Bronchial epithelial cell (primary cell): ENCODE results near the gene ERCC3. TPM values are rescaled to one million over a fixed set of nuclear protein-coding genes. Genes with fewer than 3 reads are reported as not detected.
"Not testable (repeated sequence)": the region's sequence is repeated elsewhere in the genome, so short reads cannot be mapped to it uniquely, and the experiment has no call there.

Experiments used
- DNase-seq: peaks from one replicate; pipeline ENCODE4 v3.0.0-alpha.2; 2010; ENCODE audit warnings: low read depth
- FAIRE-seq: peaks from 2 replicates; lab custom pipeline; 2011; peaks lifted over from hg19 to GRCh38; lab: Jason Lieb, UNC
- H3K27me3 ChIP-seq: 2 replicates; pipeline ENCODE4 v1.5.1; 2011; ENCODE audit warnings: low read length; ENCODE audit not compliant: control insufficient read depth, insufficient read depth
- H3K36me3 ChIP-seq: 2 replicates; pipeline ENCODE4 v1.5.1; 2011; ENCODE audit warnings: low read length; ENCODE audit not compliant: control insufficient read depth, insufficient read depth
- H3K4me3 ChIP-seq: 2 replicates; pipeline ENCODE4 v1.5.1; 2011; ENCODE audit warnings: mild to moderate bottlenecking, low read depth, low read length, control low read depth
- CTCF ChIP-seq: IDR thresholded peaks from 2 replicates; pipeline ENCODE4 v1.5.1; 2011; ENCODE audit warnings: mild to moderate bottlenecking, moderate library complexity, low read length, control low read depth, inconsistent platforms; ENCODE audit not compliant: insufficient read depth, severe bottlenecking
- total RNA-seq: library from RNA; depleted of rRNA; stranded (reverse); fragments of >200 nt; gene quantifications from 2 replicates; pipeline ENCODE4 v1.2.1, GENCODE V29; 2014

The ERCC3 gene
- total RNA-seq, 1 donor from 2014 or later, result 32.4 TPM

- DNase-seq (no peak), FAIRE-seq (no peak)
- Histone ChIP-seq H3K27me3 (peaks cover 2% of the 10 kb centered on the region), H3K4me3 (peak overlapping the region; percentile 44), H3K36me3 (no peaks in the 10 kb centered on the region)
- TF ChIP-seq CTCF, result no peak
Observed at GRCh38 chr2:127218812-127219170, 75.2 kb downstream of the ERCC3 start.

GRCh38 chr2:127217470-127218325, 76.2 kb downstream of the ERCC3 start:
- Histone ChIP-seq H3K4me3 (no peak overlapping the region), H3K36me3 (no peaks in the 10 kb centered on the region), H3K27me3 (peaks cover 2% of the 10 kb centered on the region)
- FAIRE-seq, result no peak
- peak; percentile 94 for DNase-seq
- no peak for TF ChIP-seq CTCF

- H3K27me3 ChIP-seq, result peaks cover 2% of the 10 kb centered on the region
- H3K4me3 ChIP-seq, result no peak overlapping the region
- no peak for TF ChIP-seq CTCF
- DNase-seq (no peak), FAIRE-seq (no peak)
- H3K36me3 ChIP-seq, result no peaks in the 10 kb centered on the region
Observed at GRCh38 chr2:127216593-127216992, 77.4 kb downstream of the ERCC3 start.

- DNase-seq, result peak; percentile 50
- H3K4me3 ChIP-seq, result no peak overlapping the region
Observed at GRCh38 chr2:127216095-127216494, 77.8 kb downstream of the ERCC3 start.

GRCh38 chr2:127214201-127214600, 79.7 kb downstream of the ERCC3 start:
- not testable (repeated sequence) for H3K4me3 ChIP-seq, DNase-seq, H3K27me3 ChIP-seq, H3K36me3 ChIP-seq, FAIRE-seq

More at GRCh38 chr2:127216095-127216494, 77.8 kb downstream of the ERCC3 start:
- Histone ChIP-seq H3K36me3 (no peaks in the 10 kb centered on the region), H3K27me3 (peaks cover 2% of the 10 kb centered on the region)
- no peak for TF ChIP-seq CTCF
- FAIRE-seq, result no peak

- no peak for FAIRE-seq
- no peak for DNase-seq
- no peaks in the 10 kb centered on the region for H3K36me3 ChIP-seq
Observed at GRCh38 chr2:127208313-127208712, 85.6 kb downstream of the ERCC3 start.

More at GRCh38 chr2:127208313-127208712, 85.6 kb downstream of the ERCC3 start:
- Histone ChIP-seq H3K4me3 (no peak overlapping the region), H3K27me3 (no peaks in the 10 kb centered on the region)
- no peak for TF ChIP-seq CTCF

Other genes with a start within 250 kb of the ERCC3 start
- gene BIN1, start 187.0 kb downstream of the ERCC3 start, total RNA-seq, result 11.8 and 13.8 TPM in 2 replicates
- 0.26 and 0.38 TPM in 2 replicates for gene CYP27C1, start 73.8 kb downstream of the ERCC3 start, total RNA-seq
- gene MAP3K2, start 93.8 kb upstream of the ERCC3 start, total RNA-seq, result 24.1 and 27.9 TPM in 2 replicates
- 0.26 TPM in 1 of 2 replicates, not detected in the other for gene PROC, start 124.3 kb upstream of the ERCC3 start, total RNA-seq
- 40.8 and 51.0 TPM in 2 replicates for gene IWS1, start 232.3 kb upstream of the ERCC3 start, total RNA-seq
- not detected in 2 replicates for gene MYO7B, start 241.5 kb upstream of the ERCC3 start, total RNA-seq